ENCODE data around the gene HOXB4.

Gene HOXB4

GRCh38 chr17:48556576-48557401 is 21.4 kb downstream of the HOXB4 start:
- DNase-seq, result no peak

- DNase-seq, result no peak
These were observed 21.9 kb downstream of the HOXB4 start for GRCh38 chr17:48556229-48556575.

DNA sequence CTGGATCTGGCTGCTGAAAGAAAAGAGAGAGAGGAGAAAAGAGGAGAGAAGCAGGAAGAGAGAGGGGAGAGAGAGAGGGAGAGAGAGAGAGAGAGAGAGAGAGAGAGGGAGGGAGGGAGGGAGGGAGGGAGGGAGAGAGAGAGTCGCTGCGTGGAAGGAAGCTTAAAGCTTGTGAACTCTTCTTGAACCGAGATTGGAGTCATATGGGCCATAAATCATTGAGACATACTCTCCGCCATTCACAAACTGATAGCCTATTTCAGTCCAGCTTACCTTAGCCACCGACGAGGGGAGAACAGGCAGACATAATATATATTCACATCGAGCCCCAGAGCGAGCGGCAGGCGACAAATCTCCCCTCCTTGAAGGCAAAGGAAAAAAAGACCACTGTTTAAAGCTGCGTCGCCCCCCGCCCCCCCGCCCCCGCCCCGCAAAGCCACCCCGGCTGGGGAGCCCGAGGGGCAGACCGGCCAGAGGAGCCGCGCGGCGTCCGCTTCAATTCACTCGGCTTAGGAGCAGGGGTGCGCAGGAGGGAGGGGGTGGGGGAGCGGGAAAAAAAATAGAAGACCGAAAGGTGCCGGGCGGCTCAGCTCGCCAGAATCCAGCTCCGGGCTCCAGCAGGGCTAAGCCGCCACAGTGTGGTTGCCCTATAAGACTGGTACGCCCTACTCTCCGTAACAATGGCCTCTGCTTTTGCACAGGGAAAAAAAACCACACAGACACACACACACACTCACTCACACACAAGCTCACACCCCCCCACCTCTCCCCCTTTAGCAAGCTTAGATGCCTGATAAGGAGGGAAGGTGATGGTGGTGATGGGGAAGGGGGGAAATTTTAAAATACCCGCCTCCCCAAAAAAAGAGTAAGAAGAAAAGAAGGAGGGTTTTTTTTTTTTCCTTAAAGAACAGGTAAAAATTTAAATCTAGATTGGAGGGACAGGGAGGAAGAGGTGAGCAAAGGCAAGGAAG is 22.6 kb downstream of the HOXB4 start:
- DNase-seq, result peak; percentile 65

DNA sequence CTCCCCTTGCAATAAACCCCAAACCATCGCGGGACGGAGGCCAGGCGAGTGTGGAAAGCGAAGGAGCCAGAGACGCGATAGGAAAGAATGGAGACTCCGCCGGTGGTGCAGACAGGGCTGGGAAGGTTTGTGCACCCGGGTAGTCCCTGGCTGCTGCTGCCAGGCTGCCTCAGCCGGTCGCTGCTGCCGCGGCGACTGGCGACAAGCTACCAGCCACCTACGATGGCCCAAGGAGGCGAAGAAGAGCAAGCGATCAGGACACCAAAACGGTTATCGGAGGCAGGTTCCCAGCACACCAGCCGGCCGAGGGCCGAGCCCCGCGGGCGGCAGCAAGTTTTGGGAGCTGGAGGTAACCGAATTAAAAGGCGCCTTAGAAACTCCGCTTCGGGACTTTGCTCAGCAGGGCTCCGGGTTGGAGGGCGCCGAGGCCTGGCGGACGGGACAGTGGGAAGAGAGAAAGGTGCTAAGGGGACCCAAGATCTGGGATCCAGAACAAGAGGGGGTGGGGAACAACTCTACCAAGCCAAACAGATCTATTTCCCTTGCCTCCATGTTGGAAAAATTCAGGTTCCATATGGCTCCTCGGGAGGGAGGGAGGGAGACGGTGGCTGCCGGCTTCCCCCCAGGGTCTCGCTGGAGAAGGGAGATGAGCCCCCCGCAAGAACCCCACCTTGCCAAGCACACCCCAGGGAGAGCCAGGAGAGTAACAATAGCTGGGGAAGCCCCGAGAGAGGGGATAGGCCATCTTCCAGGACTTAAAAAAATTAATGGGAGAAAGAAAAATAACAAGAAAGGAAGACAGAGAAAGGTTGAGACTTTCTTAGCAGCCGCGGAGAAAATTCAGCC is 23.5 kb downstream of the HOXB4 start:
- no peak for DNase-seq

DNA sequence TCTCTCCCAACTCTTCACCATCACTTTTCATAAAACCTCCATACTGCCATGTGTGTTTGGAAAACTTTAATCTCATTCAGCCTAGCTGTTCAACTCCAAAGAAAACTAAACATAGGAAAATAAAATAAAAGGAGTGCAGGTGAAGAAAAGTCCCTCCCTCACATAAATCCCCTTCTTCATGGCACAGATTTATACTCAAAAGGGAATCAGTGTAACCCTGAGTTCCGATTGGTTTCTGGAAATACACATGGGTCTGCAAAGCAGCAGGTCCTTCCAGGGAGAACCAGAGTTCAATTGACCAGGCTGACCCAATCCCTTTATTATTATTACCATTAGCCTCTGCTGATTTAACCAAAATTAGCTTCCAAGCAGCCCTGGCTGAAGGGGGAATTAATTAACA is 24.3 kb downstream of the HOXB4 start:
- DNase-seq, result no peak

DNA sequence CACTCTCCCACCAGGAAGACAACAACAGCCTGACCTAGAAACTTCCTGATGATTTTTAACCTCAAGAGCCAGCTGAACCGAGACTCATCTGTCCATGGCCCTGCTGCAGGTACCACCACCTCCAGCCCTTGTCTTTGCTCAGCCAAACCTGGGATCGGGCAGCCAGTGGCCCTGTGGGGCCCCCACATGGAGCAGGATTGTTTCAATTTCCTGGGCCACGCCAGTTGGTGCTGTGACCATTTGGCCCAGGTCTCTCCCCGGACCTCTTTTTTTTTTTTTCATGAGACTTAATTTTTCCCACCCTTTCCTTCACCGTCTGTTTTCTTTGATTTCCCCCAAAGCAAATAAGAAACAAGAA is 25.0 kb downstream of the HOXB4 start:
- DNase-seq, result no peak

- no peak for DNase-seq
These were observed 25.5 kb downstream of the HOXB4 start for GRCh38 chr17:48552466-48553189.

GRCh38 chr17:48551596-48552465 is 26.3 kb downstream of the HOXB4 start:
- no peak for DNase-seq

DNA sequence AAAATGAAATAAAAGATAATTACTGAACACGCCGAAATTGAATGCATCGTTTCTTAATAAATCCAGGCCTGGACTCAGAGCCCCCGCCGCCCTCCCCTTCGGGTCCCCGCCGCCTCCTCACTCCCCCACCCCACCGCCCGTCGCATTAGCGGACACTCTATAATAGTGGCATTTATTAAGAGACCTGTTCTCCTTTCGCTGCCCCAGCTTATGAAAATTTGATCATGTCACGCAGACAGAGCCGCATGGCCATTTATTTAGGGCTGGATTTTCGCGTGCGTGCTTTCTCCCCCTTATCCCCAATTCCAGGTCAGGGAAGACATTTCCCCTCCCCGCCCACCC is 27.0 kb downstream of the HOXB4 start:
- no peak for DNase-seq

GRCh38 chr17:48550502-48551213 is 27.5 kb downstream of the HOXB4 start:
- no peak for DNase-seq

DNA sequence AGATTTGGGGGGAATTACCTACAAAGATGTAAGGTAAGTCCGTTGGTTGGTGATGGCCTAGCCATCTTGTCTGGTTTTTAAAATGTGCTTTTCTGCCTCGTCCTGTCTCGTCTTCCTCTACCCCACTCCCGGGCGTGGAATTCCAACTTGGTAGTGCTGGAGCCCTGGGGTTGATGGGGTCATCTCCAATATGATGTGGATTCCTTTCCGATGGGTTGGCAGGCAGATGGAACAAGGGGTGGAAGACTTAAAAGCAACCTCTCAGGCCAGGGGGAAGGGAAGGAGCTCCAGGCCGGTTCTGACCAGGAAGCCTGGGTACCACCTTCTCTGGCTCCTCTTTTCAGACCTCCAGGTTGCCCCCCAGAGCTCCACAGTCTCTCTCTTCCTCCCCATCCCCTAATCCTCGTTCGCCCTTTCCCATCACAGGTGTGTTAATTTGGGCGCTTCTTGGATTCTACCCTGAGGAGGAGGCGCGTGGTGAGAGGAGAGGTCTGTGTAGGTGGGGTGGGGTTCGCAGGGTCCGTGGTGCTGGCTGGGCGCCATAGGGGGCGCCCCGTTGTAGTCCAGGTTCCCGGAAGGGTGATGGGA is 28.1 kb downstream of the HOXB4 start:
- DNase-seq, result no peak

GRCh38 chr17:48549281-48549630 is 28.9 kb downstream of the HOXB4 start:
- DNase-seq, result no peak

- DNase-seq, result no peak
These were observed 29.4 kb downstream of the HOXB4 start for GRCh38 chr17:48548523-48549280.

- DNase-seq, result peak; percentile 40
These were observed 30.2 kb downstream of the HOXB4 start for GRCh38 chr17:48547808-48548522.

GRCh38 chr17:48546924-48547807 is 31.0 kb downstream of the HOXB4 start:
- DNase-seq, result no peak

DNA sequence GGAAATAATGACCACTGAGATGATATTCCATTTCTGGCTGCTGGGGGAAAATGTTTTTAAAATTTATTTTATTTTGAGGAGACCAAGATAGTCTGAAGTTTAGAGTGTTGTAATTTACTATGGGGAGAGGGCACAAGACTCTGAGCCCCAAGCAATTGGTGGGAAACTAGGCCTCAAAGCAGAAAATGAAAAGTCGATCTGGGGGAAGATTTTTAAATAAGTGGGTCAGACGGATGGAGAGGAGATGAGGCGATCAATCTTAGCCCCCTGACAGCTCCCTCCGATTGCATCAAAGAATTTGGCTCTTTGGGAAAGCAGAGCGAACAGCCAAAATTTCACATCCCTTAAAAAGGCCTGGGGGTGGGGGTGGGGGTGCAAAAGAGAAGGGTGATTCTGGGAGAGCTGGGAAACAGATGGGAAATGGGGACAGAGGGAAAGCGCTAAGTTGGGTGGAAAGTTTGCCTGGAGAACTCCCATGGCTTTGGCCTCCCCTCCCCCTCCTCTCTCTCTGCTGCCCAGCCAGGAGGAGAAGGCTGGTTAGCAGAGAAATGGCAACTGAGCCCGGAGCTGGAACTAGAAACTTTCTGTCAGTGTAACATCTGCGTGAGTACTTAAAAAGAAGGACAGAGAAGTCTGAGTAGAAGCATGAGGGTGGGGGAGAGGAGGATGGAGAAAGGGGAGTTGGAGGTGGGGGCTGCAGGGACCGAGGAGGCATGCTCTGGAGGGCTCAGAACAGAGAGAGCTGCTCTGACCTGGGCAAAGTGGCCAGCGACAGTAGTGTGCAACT is 31.8 kb downstream of the HOXB4 start:
- DNase-seq, result no peak

DNA sequence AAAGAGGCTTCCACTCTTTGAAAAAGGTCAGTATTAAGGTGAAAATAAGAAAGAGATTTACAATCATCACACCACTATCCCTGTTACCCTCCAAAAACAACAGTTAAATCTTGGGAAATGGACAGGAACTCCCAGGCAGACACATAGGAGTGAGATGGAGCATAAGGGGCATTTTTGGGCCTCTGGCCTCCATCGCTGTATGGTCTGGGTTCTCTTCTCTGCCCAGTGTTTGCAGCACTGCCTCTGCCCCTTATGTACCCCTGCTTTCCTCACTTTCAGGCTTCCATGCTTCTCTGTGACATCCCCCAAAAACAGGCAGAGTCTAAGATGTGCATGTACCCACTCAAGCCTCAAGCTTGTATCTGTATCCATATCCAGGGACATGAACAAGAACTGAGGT is 32.6 kb downstream of the HOXB4 start:
- no peak for DNase-seq
